Measurements from ENCODE around the gene PLCB3. TPM values are rescaled to one million over a fixed set of nuclear protein-coding genes. Genes with fewer than 3 reads are reported as not detected.

PLCB3 gene
- total RNA-seq, 1 experiment from 2014 or later: 80.2 TPM

- H4K5ac ChIP-seq (ENCODE audit: insufficient read length, low read depth, low read length): no peak overlapping the region
- H3K9me3 Mint-ChIP-seq: no peaks in the 10 kb centered on the region; a peak in 2 of 5 replicates
- WGBS (ENCODE audit: extremely low coverage, insufficient read length, low lambda C conversion rate): no CpG with 5 or more reads among the region's 42 CpGs
- DNase-seq: no peak
- no peak overlapping the region for H3K9ac ChIP-seq (ENCODE audit: extremely low read depth, insufficient read length, low read length)
- no peaks in the 10 kb centered on the region for H3K9me3 ChIP-seq (ENCODE audit: control insufficient read depth, low read depth, low read length)
- H3K4ac ChIP-seq (ENCODE audit: low read depth, low read length): no peak overlapping the region
- H3K27me3 ChIP-seq (ENCODE audit: insufficient read depth, low read length): peaks cover 71% of the 10 kb centered on the region
- no peak overlapping the region for H4K91ac ChIP-seq (ENCODE audit: insufficient read length, low read depth, low read length)
- H3K79me1 ChIP-seq (ENCODE audit: insufficient read depth, low read depth, low read length, poor library complexity, severe bottlenecking): no peaks in the 10 kb centered on the region
- TF ChIP-seq CTCF (conservative IDR thresholded peaks at IDR 0.05): no peak
- peak overlapping the region; percentile 58 for H3K4me2 ChIP-seq (ENCODE audit: insufficient read depth, insufficient read length, low read length)
- H3K79me2 ChIP-seq (ENCODE audit: insufficient read depth, low read length): no peaks in the 10 kb centered on the region
- H3K18ac ChIP-seq (ENCODE audit: insufficient read length, low read depth, low read length): no peak overlapping the region
- H3K36me3 Mint-ChIP-seq (ENCODE audit: insufficient read depth in 1 of 3, low read depth in 3 of 3): peaks cover 0 to 2% (median 0%) of the 10 kb centered on the region in 3 experiments; a peak in 3 of 7 replicates
- H2BK120ac ChIP-seq (ENCODE audit: low read depth, low read length, poor library complexity, severe bottlenecking): no peak overlapping the region
- H3K27ac Mint-ChIP-seq: no peak overlapping the region
- no peak overlapping the region for H2BK20ac ChIP-seq (ENCODE audit: low read depth, low read length, poor library complexity, severe bottlenecking)
- H3K14ac ChIP-seq (ENCODE audit: insufficient read depth, low read length): no peak overlapping the region
- H3K56ac ChIP-seq (ENCODE audit: insufficient read length, low read depth, low read length): no peak overlapping the region
- H3K4me1 ChIP-seq (ENCODE audit: insufficient read depth, low read length): no peaks in the 10 kb centered on the region
- H2BK5ac ChIP-seq (ENCODE audit: insufficient read length, low read length): no peak overlapping the region
- no peak overlapping the region for H2AK5ac ChIP-seq (ENCODE audit: insufficient read length, low read length)
- no peaks in the 10 kb centered on the region for H4K20me1 ChIP-seq (ENCODE audit: control insufficient read depth, insufficient read depth, insufficient read length)
- no peak overlapping the region for H4K8ac ChIP-seq (replicated peaks; ENCODE audit: insufficient read length, low read depth, low read length)
- no peak overlapping the region for H3K23ac ChIP-seq (ENCODE audit: insufficient read length, low read depth, low read length)
- H3K23me2 ChIP-seq (ENCODE audit: insufficient read length, low read depth, low read length, poor library complexity, severe bottlenecking): peaks cover 3% of the 10 kb centered on the region
- peaks cover 82% of the 10 kb centered on the region for H3K27me3 Mint-ChIP-seq (ENCODE audit: low read depth)
- no peak overlapping the region for H2BK15ac ChIP-seq (ENCODE audit: low read depth, low read length)
- H3K4me3 Mint-ChIP-seq: peak overlapping the region; percentile 47 to 77; a peak in 4 of 5 replicates
- H3K4me1 Mint-ChIP-seq: peaks cover 3 to 17% of the 10 kb centered on the region in 2 experiments; a peak in 3 of 4 replicates
- no peak overlapping the region for H2BK12ac ChIP-seq (ENCODE audit: insufficient read length, low read depth, low read length)
- H2AFZ ChIP-seq (ENCODE audit: low read length): no peak overlapping the region
- no peak overlapping the region for H3T11ph ChIP-seq (ENCODE audit: low read length)
- H3K27ac ChIP-seq (ENCODE audit: insufficient read length, low read depth, low read length): no peak overlapping the region
Observed at GRCh38 chr11:64292460-64293254, 41.3 kb downstream of the PLCB3 start.

Measured in H9 (cell line).